NCI-H2227 (cell line): ENCODE results near the gene TCF7.

Experiments used
- DNase-seq: peaks from one replicate; lab custom pipeline; 2025; ENCODE audit not compliant: unreplicated experiment; lab: John Stamatoyannopoulos, UW

The TCF7 gene

DNA sequence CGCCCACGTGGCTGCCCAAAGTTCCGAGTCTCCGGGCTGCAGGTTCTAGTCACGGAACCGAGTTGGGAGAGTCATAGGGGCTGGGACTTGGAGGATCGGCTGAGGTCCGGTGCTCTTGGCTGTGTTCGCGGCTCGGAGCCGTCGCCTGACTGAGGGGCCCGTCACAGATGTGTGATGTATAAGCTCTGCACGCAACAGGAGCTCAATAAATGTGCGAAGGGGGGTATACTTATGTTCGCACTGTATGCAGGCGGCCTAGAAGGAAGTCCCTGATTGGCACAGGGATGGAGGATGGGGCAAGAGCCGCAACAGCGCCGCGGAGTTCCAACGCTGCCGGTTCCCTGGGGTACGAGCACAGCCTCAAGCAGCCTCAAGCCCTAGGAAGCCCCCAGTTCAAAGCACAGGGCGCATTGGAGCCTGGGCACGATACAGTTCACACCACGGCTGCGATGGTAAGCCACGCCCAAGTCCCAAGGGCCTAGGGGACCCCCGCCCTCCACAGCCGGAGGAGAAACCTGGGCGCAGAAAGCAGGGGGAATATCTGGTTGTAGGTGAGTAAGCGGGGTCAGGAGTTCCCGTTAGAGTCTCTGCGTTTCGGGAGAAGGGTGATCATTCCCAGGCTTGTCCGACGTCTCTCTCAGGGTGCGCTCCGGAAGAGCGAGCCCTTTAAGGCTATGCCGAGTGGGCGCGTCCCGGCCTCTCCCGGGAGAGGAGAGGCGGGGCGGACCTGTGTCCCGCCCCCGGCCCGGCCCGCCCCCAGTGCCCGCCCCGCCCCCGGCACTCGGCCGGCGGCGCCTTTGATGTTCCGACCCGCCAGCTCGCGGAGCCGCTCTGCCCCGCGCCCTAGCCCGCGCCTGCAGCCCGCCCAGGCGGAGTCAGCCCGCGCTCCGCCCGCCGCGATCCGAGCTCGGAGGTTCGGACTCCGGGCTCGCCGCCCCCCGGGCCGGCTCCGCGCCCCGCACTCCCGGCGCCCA is at the start of gene TCF7:
TCF7 (plus strand) TSS at position 780 of the 974 bp plus-strand sequence. CDS start 226 bp downstream, outside the sequence.
- peak; percentile 83 for DNase-seq

DNA sequence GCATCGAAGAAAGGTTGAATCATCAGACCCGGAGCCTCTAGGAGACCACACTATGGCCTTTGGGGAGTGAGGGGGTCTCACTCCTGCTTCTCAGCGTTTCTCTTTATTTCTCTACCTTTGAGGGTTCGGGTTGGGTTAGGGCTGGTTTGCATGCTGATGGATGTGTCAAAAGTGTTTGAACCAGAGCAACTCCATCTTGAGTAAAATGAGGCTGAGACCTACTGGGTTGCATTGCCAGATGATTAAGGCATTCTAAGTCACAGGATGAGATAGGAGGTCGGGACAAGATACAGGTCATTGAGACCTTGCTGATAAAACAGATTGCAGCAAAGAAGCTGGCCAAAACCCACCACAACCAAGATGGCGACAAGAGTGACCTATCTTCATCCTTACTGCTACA is 44.9 kb upstream of the TCF7 start:
- no peak for DNase-seq

DNA sequence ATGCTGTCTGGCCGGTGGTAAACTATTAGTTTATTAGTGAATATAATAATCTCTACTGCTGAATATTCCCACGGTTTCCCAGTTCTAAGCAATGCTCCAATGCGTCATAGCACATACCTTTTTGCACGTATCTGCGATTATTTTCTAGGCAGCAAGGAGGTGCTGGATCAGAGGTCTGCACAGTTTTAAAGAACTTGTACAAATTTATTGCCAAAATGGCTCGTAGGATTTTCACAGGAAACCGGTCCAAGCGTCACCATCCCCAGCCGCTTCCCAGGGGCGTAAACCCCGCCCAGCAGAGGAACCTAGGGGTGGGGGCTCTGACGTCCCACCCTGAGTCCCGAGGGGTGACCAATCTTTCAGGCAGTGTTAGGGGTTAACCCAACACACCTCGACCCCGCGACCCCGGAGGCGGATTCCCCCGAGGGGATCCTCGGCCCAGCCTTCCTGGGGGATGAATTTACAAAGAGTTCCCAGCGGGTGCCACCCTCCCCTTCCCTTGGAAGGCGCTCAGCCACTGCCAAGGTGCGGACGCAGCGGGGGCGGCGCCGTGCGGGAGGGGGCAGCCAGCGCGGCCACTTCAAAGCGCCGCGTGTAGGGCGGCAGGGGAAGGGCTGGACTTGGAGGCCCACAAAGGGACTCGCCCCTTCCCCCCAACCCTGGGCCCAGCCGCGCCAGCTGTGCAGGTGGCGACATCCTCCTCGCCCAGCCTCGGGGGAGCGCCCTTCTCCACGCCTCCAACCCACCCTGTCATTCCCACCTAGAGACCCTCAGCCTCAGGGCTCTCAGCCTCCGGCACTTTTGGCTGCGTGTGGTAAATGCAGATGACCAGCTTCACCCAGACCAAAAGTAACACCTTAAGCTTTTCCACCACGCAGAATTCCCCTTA is 43.5 kb upstream of the TCF7 start:
- peak; percentile 48 for DNase-seq

DNA sequence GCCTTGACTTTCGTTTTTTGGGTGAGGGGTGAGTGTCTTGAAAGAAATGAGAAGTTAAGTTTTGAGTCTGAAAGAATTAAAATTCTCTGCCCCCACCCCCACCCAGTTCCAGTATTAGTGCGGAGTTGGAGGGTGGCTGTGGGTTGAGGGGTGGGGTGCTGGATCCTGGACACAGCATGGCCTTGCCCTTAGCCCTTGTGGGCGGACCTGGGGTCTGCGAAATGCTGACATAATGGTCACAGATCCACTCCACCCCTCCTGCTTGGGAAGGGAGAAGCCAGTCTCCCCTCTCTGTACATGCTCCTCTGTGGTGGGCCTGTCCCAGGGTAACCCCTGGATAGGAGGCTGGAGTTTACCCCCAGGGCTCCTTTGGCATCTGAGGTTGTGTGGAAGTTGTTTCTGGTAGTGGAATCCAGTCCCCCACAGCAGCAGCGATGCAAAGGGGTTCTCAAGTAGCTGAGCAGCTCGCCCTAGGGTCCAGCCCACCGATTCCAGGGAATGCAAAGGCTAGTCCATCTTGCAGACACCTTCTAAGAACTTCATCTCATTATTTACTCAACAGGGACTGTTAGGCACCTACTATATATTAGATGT is 42.8 kb upstream of the TCF7 start:
- no peak for DNase-seq

DNA sequence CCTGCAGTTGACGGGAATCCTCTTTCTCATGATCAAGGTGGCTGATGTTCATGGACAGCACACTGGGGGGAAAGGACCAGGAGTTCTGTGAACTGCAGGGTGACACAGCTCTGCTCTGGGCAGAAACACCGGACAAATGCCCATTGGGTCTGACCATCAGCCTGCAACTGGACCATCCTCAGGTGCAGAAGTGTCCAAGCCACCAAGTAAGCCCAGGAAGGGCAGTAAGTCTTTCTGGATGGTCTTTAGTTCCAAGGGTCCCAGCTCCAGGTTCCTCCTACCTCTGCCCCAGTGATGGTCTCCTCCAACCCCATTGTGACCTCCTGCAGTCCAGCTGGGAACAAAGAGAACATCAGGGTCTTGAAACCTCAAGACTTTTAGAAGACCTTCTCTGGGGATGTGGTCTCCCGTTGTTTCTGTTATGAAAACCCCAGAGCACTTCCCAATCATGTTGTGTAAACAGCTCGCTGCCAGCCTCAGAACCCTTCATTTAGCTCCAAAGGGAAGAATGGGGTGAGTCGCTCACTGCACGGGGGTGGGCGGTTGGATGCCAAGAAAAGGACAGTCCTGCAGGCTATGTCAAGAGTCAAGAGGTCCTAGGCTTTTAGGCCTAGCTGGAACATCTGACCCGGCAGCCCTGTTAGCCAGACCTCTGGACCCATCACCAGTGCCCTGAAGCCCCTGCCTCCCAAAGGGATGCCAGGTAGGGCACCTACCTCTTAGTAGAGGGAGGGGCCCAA is 41.8 kb upstream of the TCF7 start:
- DNase-seq, result no peak

DNA sequence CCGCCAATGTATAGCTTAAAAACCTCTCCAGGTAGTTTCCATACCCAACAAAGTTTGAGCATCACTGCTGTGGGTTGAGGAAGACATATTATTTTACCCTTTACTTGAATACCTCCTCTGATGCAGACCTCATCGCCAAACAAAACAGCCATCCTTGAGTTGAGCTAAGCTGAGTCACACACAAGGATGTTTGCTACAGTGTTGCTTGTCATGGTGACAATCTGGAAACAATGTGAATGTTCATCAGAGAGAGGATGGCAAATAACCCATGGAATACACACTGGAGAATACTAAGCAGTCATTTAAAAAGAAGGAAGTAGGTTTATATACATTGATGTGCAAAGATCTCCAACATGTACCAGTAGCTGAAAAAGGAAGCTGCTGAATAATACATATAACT is 41.1 kb upstream of the TCF7 start:
- DNase-seq, result no peak

DNA sequence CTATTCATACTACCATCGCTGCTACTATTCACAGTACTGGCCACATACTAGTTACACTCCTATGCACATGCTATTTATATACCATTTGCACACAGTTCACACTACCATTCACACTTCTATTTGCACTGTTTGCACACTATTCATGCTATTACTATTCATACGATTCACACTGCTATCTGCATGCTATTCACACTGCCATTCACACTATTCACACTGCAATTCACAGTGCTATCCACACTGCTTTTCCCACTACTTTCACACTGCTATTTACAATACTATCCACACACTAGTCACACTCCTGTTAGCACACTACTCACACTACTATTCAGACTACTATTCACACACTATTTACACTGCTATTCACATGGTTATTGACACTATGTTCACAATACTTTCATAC is 39.4 kb upstream of the TCF7 start:
- DNase-seq, result no peak

DNA sequence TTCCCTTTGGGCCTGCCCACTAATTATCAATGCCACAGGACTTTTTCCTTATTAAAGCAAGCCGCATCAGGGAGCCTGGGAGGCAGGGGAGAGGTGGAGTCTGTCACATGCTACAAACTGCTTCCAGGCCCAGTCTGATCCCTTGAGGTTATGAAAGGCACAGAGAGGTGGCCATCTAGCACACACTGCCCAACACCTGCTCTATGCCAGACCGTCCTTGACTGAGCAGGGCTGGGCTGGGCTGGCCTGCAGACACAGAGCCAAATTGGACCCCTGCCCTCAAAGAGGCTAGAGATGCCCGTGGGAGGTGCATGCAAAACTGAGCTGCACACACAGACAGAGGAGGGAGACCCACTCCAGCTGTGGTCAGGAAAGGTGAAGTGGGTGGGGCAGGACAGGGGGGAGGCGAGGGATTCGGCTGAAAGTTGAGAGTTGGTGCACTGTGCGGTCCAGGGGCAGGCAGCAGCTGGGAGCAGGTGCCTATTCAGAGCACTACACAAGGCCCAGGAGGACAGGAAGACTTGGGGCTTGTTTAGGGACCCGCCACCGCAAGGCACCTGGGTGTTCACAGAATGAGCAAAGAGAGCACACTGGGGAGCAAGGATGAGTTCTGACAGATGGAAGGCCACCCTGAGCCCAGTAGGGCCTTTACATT is 36.4 kb upstream of the TCF7 start:
- no peak for DNase-seq

DNA sequence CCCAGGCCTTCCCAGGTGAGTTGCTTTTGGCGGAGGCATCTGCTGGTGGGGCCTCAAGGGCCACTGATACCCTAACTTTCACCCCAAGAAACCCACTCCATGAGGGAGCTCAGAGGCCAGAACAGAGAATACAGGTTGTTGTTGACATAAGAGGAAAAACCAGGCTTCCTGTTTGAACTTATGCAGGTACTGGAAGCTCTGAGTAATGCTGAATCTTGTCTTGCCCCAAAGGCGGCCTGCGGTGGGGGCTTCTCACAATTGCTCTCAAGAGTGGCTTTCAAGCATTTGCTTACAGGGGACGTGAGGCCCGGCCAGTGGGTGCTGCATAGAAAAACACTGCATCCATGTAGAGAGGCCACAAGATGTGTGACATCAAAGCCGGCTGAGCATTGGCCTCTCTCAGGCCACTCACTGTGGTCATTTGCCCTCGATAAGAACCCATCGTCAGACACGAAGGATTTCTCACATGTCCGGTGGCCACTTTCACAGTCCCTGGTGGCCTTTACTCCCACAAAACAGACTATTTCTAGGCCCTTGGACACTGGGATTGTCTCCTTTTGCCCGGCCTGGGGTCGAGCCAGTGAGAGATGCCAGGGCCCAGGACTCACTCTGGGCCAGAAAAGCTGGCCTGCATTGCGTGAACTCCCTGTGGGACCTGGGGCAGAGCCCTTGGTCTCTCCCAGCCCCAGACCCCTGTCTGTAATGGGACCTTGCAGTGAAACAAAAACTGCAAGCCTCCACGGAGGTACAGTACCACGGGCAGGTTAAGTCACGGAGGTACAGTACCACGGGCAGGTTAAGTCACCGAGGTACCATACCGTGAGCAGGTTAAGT is 34.5 kb upstream of the TCF7 start:
- no peak for DNase-seq

DNA sequence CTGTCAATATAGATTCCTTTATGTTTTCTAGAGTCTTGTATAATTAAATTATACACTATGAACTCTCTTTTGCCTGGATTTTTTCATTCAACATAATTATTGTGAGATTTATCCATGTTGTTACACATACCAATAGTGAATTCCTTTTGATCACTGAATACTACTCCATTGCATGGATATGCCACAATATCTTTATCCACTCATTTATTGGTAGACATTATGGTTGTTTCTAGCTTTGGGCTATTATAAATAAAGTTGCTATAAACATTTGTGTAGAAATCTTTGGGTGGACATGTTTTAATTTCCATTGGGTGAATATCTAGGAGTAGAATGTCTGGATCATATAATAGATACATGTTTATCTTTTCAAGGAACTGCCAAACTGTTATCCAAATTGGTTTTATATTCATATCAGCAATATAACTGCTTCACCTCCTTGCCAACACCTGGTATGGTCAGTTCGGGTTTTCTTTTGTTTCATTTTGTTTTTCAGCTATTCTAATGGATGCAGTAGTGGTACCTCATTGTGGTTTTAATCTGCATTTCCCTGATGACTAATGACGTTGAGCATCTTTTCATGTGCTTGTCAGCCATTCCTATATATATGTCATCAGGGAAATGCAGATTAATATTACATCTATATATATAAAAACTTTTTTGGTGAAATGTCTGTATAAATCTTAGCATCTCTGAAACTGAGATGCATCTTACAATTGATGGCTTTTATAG is 32.1 kb upstream of the TCF7 start:
- DNase-seq, result no peak

DNA sequence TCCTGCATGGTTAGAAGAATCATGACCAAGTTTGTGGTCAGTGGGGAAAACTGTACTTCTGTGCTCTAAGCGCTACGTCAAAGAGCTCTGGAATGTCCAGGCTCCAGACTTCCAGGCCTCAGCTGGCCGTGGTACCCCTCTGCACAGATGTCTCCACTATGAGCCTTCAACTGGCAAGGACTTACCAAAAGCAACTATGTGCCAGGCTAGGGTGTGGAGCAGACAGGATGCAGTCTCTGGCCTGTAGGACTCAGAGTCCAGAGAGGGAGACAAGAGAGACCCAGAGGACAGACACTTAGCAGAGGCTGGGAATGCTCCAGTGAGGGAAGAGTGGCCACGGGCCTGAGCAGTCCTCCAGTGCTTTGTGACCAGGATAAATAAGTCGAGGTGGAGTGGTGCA is 31.0 kb upstream of the TCF7 start:
- DNase-seq, result no peak

DNA sequence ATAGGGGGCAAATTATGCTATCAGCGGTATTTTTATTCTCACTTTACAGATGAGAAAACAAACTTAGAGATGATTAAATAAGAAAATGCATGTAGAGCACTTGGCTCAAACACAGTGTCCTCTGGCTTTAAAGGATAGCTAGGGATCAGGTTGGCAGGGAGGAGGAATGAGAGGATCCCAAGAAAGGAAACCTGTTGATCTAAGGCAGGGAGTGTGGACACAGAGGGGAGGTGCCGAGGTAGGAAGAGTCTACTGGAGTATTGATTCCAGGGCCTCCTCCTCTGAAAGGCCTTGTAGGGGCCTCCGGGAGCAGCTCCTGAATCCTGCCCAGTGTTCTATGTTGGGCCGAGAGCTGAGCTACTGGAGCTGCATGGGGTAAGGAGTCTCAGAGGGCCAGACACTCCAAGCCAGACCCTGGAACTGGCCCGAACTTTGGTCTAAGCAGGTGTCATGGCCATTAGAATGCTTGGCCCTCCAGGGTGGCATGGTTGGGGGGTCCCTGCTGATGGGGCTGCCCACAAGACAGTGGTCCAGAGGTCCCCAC is 30.4 kb upstream of the TCF7 start:
- DNase-seq, result no peak

DNA sequence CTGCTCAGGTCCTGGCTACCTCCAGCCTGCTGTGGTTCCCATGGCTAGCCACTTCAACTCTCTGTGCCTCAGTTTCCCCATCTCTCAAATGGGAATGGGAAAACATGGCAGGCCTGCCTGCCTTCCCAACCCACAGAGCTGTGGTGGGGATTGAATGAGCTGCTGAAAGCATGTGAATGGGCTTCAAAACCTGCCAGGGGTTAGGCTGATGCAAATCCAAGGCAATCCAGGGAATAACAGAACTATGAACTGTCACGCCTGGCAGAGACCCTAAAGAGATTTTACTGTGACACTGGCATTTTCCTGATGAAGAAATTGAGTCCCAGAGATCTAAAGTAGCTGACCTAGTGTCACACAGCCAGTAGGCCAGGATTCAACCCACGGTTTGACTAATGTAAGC is 29.9 kb upstream of the TCF7 start:
- no peak for DNase-seq

DNA sequence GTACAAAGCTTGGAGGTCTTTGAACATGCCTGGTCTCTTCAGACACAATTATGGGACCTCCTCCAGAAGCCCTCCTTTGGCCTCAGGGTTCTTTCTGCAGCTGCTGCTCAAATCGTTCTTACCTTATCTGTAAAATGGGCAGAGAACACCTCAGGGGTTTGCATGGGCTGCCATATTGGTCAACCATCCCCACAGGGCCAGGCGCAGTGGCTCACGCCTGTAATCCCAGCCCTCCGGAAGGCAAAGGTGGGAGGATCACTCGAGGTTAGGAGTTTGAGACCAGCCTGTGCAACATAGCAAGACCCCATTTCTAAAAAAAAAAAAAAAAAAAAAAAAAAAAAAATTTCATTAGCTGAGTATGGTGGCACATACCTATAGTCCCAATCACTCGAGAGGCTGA is 29.1 kb upstream of the TCF7 start:
- DNase-seq, result no peak

DNA sequence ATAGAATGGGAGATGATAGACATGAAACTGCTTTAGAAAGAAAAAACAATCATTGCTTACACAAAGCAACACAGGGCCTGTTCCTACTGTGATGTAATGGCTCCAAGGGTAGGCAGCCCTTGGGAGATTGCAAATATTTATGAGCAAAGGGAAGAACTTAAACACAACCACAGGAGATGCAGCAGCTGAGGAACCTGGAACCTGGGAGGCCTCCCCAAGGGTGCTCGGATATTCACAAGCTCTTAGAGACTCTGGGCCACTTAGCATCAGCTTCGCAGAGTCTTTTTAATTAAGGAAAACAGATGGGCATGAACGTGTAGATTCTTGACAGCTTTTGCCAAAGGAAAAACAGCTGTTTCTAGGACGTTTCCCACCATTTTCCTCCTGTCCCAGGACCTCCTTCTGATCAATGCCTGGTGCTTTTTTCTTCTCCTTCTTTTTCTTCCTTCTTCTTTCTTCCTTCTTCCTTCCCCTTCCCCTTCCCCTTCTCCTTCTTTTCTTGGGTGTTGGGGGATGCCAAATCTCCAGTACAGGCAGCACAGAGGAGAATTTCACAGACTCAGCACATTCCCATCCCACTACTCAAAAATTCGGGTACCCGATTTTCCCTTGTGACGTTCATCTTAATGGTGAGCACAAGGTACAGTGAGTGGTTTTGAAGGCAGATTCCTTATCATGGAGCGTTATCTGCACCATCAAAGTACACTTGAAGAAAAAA is 28.1 kb upstream of the TCF7 start:
- DNase-seq, result no peak

DNA sequence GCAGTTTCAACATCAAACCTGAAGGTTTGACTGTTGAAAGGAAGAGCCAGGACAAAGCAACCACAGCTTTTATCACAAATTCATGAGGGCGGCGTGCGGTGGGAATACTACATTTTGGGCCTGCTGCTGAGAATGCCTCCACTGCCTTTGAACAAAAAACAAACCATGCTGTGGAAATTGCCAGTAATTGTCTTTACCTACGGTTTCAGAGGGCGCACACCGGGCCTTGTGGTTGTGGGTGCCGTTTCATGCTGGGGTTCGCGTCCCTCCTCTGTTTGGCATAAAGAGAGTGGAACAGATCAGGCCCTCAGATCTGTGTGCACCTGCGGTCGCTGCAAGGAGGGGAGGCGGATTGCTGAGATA is 27.6 kb upstream of the TCF7 start:
- DNase-seq, result no peak

DNA sequence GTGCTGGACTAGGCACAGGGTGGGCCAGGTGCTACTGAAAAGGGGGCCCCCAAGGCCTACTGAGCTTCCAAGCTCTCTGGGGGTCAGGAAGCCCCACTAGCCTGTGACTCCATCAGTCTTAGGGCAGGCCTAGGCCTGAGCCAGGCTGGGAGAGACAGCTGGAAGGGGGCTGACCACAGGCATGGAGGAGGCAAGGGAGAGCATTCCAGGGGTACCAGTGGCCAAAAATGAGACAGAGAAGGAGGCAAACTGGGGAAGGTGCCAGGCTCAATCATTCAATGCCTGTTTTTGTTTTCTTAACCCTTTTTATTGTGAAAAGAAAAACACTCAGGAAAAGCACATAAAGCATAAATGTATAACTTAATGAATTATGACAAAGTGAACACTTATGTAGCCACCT is 26.2 kb upstream of the TCF7 start:
- DNase-seq, result no peak

DNA sequence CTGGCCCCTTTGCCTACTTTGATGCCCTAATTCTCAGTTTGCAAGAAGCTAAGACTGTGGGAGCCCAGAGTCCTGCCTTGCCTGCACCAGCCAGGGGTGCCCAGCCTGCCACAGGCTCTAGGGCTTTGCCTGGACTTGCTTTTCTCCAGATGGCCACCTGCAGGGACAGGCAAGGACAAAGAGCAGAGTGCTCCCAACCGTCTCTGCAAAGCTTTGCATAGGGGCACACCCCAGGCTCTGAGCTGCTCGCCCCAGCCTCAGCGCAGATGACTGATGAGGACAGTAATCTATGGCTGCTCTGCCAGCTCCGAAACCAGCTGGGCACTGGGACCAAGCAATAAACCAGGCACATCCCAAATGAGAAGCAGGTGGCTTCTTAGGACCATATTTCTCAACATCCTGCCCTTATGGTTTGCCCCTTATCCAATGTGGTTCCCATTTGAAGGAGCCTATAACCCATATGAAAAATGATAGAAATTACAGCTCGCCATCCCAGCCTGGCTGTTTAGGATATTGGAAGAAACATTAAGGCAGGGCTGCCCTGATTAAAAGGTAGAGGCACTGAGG is 25.4 kb upstream of the TCF7 start:
- DNase-seq, result no peak
